Liver (tissue), 9 donors: ENCODE measurements around the gene VASP. TPM values are rescaled to one million over a fixed set of nuclear protein-coding genes. Genes with fewer than 3 reads are reported as not detected.

Experiments
- DNase-seq: peaks from one replicate; pipeline ENCODE4 v3.0.0-alpha.2; 2017; ENCODE audit warnings: low spot score
- H3K27ac ChIP-seq, 2 donors: one replicate each; pipeline ENCODE4 v1.7.0; 2013; ENCODE audit warnings: inconsistent platforms in 2 of 2, low read length in 2 of 2, control low read depth in 1 of 2, low read depth in 1 of 2, mild to moderate bottlenecking in 1 of 2
- H3K27me3 ChIP-seq, 4 donors: one replicate each; pipeline versions ENCODE4 v1.6.1 to v1.7.0; 2013; ENCODE audit warnings: low read length in 3 of 4, inconsistent platforms in 1 of 4, mild to moderate bottlenecking in 1 of 4, moderate library complexity in 1 of 4; ENCODE audit not compliant: control insufficient read depth in 4 of 4, insufficient read depth in 4 of 4
- H3K36me3 ChIP-seq, 4 donors: one replicate each; pipeline versions ENCODE4 v1.6.1 to v1.7.0; 2013; ENCODE audit warnings: low read length in 3 of 4, mild to moderate bottlenecking in 3 of 4, low read depth in 1 of 4, moderate library complexity in 1 of 4; ENCODE audit not compliant: control insufficient read depth in 4 of 4, insufficient read depth in 3 of 4
- H3K4me1 ChIP-seq, 4 donors: one replicate each; pipeline versions ENCODE4 v1.6.1 to v1.7.0; 2013; ENCODE audit warnings: low read length in 3 of 4, mild to moderate bottlenecking in 3 of 4, moderate library complexity in 1 of 4; ENCODE audit not compliant: control insufficient read depth in 4 of 4, insufficient read depth in 4 of 4
- H3K4me3 ChIP-seq, 3 donors: one replicate each; pipeline versions ENCODE4 v1.6.1 to v1.7.0; 2013; ENCODE audit warnings: low read length in 3 of 3, control low read depth in 1 of 3, low read depth in 1 of 3, mild to moderate bottlenecking in 1 of 3
- H3K9ac ChIP-seq, 2 donors: one replicate each; pipeline ENCODE4 v1.7.0; 2013; ENCODE audit warnings: low read length in 2 of 2, mild to moderate bottlenecking in 2 of 2, moderate library complexity in 2 of 2, control low read depth in 1 of 2, low read depth in 1 of 2
- H3K9me3 ChIP-seq, 4 donors: one replicate each; pipeline versions ENCODE4 v1.6.1 to v1.7.0; 2013; ENCODE audit warnings: low read length in 3 of 4; ENCODE audit not compliant: control insufficient read depth in 4 of 4
- ATF3 ChIP-seq: IDR thresholded peaks from 2 replicates; pipeline ENCODE4 v1.6.1; 2016; ENCODE audit warnings: antibody characterized with exemption
- CTCF ChIP-seq: fragments of 150-350 bp; IDR thresholded peaks from 2 replicates; pipeline ENCODE4 v1.5.1; 2017; ENCODE audit warnings: improper control_type of control experiment, low read depth, low read length; ENCODE audit not compliant: missing input control
- EGR1 ChIP-seq, 2 donors: IDR thresholded peaks; 2 replicates each; pipeline ENCODE4 v1.6.1; 2016 to 2018; ENCODE audit warnings: antibody characterized with exemption in 2 of 2, low read depth in 2 of 2
- FOXA1 ChIP-seq: IDR thresholded peaks from 2 replicates; pipeline ENCODE4 v1.6.1; 2016; ENCODE audit warnings: antibody characterized with exemption
- FOXA2 ChIP-seq: IDR thresholded peaks from 2 replicates; pipeline ENCODE4 v1.6.1; 2016; ENCODE audit warnings: antibody characterized with exemption
- GABPA ChIP-seq, 2 donors: IDR thresholded peaks in 1 of 2; conservative IDR thresholded peaks in 1 of 2; 2 replicates each; pipeline ENCODE4 v1.6.1; 2016; ENCODE audit warnings: antibody characterized with exemption in 2 of 2, mild to moderate bottlenecking in 1 of 2, moderate library complexity in 1 of 2
- HNF4A ChIP-seq, 2 donors: conservative IDR thresholded peaks; 2 replicates each; pipeline ENCODE4 v1.6.1; 2016; ENCODE audit warnings: antibody characterized with exemption in 2 of 2, mild to moderate bottlenecking in 2 of 2
- HNF4G ChIP-seq: IDR thresholded peaks from 2 replicates; pipeline ENCODE4 v1.6.1; 2016; ENCODE audit warnings: antibody characterized with exemption
- JUND ChIP-seq, 2 donors: IDR thresholded peaks; 2 replicates each; pipeline ENCODE4 v1.6.1; 2016; ENCODE audit warnings: antibody characterized with exemption in 2 of 2
- MAX ChIP-seq: IDR thresholded peaks from 2 replicates; pipeline ENCODE4 v1.6.1; 2016; ENCODE audit warnings: antibody characterized with exemption
- RAD21 ChIP-seq, 2 donors: IDR thresholded peaks; 2 replicates each; pipeline ENCODE4 v1.6.1; 2016; ENCODE audit warnings: antibody characterized with exemption in 2 of 2, mild to moderate bottlenecking in 2 of 2
- REST ChIP-seq: IDR thresholded peaks from 2 replicates; pipeline ENCODE4 v1.6.1; 2016; ENCODE audit warnings: antibody characterized with exemption, mild to moderate bottlenecking
- RXRA ChIP-seq, 2 donors: IDR thresholded peaks; 2 replicates each; pipeline ENCODE4 v1.6.1; 2017 to 2018; ENCODE audit warnings: antibody characterized with exemption in 2 of 2, mild to moderate bottlenecking in 1 of 2
- SP1 ChIP-seq: IDR thresholded peaks from 2 replicates; pipeline ENCODE4 v1.6.1; 2018; ENCODE audit warnings: antibody characterized with exemption, mild to moderate bottlenecking
- TAF1 ChIP-seq: conservative IDR thresholded peaks from 2 replicates; pipeline ENCODE4 v1.6.1; 2016; ENCODE audit warnings: antibody characterized with exemption, mild to moderate bottlenecking
- YY1 ChIP-seq: IDR thresholded peaks from 2 replicates; pipeline ENCODE4 v1.6.1; 2016; ENCODE audit warnings: antibody characterized with exemption, mild to moderate bottlenecking
- ZBTB33 ChIP-seq: IDR thresholded peaks from 2 replicates; pipeline ENCODE4 v1.6.1; 2016; ENCODE audit warnings: antibody characterized with exemption
- WGBS: extraction: QIAGEN DNeasy Blood & Tissue Kit; methylation state at CpG from one replicate; pipeline ENCODE4 v1.1.7; 2013; 5-methylcytosine and 5-hydroxymethylcytosine counted together
- polyA plus RNA-seq, 2 donors: library from polyadenylated mRNA; stranded (reverse) in 1 of 2; unstranded in 1 of 2; fragments of 200-250 nt in 1 of 2; fragments of >200 nt in 1 of 2; fragmentation: Nextera tagmentation in 1 of 2; extraction: Ambion mirVana in 1 of 2; gene quantifications; one replicate each; pipeline versions ENCODE4 v1.2.1 to v1.2.3, GENCODE V29; 2013 to 2015
- total RNA-seq, 2 donors: library from RNA; depleted of rRNA; stranded (reverse); fragments of >200 nt; gene quantifications; one replicate each; pipeline ENCODE4 v1.2.3, GENCODE V29; 2014
- donor health status: healthy.
- donor health status: healthy.
- donor health status: healthy.
- donor health status: healthy.
- donor health status: healthy.

The VASP gene
- total and polyA plus RNA-seq, 4 donors = 7.3 to 29.1 (median 22.7) TPM

GRCh38 chr19:45528744-45529419 is 21.6 kb downstream of the VASP start:
- H3K27me3 ChIP-seq = no peaks in the 10 kb centered on the region
- 13% methylated on average over 49 of the region's 49 CpGs for WGBS
- H3K9ac ChIP-seq = no peak overlapping the region

More at GRCh38 chr19:45528744-45529419, 21.6 kb downstream of the VASP start:
- Histone ChIP-seq H3K27ac (no peak overlapping the region), H3K36me3 (peaks cover 0 to 11% (median under 1%) of the 10 kb centered on the region in 4 donors), H3K4me3 (no peak overlapping the region), H3K9me3 (no peaks in the 10 kb centered on the region), H3K4me1 (peaks cover 5 to 23% (median 8%) of the 10 kb centered on the region in 4 donors)
- DNase-seq = no peak
- TF ChIP-seq FOXA2 (no peak), SP1 (no peak), RAD21 (IDR thresholded peaks at IDR 0.05) (no peak), TAF1 (no peak), GABPA (IDR thresholded peaks at IDR 0.05 in 1 of 2, conservative IDR thresholded peaks at IDR 0.05 in 1 of 2) (no peak), CTCF (no peak), ZBTB33 (no peak), FOXA1 (no peak), HNF4G (no peak), REST (no peak), MAX (no peak), JUND (IDR thresholded peaks at IDR 0.05) (no peak), RXRA (IDR thresholded peaks at IDR 0.05) (no peak), YY1 (no peak), ATF3 (no peak), HNF4A (conservative IDR thresholded peaks at IDR 0.05) (no peak), EGR1 (IDR thresholded peaks at IDR 0.05; ENCODE audit: low read depth in 2 of 2) (no peak)
